ENCODE results near the gene SLC12A3. TPM values are rescaled to one million over a fixed set of nuclear protein-coding genes. Genes with fewer than 3 reads are reported as not detected.

The SLC12A3 gene
- total and polyA plus RNA-seq, 2 donors (not counting 1 experiment from before 2014, with no cell fraction given): not detected

DNA sequence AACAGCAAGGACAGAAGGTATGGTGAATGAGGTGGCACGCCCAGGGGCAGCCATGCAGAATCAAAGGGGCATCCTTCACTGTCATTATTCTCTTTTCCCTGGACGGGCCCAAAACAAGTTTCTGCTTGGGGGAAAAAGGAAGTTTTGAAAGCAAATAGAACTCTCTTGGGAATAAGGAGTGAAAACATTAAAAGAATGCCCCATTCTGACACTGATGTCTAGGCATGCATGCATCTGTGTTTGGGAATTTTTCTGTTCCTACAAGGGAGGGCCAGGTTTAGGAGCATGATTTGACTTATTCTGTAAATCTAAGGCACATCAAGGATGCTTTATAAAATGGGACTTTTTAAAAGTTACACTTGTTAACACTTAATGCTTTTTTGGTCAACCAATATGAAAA, 34.3 kb upstream of the SLC12A3 start:
- Histone ChIP-seq H3K4me3 (replicated peaks in 1 of 4; ENCODE audit: control extremely low read depth in 1 of 4, insufficient read depth in 1 of 4, low read depth in 3 of 4, low read length in 4 of 4) (no peak overlapping the region), H3K9me3 (ENCODE audit: control insufficient read depth, insufficient read depth, low read depth, low read length) (no peaks in the 10 kb centered on the region), H3K4me2 (ENCODE audit: extremely low read depth, insufficient read depth, low read length) (no peak overlapping the region), H3K27ac (ENCODE audit: insufficient read depth, low read length) (no peak overlapping the region), H4K20me1 (ENCODE audit: control insufficient read depth, extremely low read depth, insufficient read depth, low read length) (no peaks in the 10 kb centered on the region), H2AFZ (ENCODE audit: low read length) (no peak overlapping the region), H3K36me3 (ENCODE audit: control insufficient read depth, insufficient read depth, low read length) (peaks cover 15% of the 10 kb centered on the region), H3K9ac (ENCODE audit: insufficient read depth, low read length) (no peak overlapping the region), H3K27me3 (ENCODE audit: control insufficient read depth, insufficient read depth, low read length) (no peaks in the 10 kb centered on the region), H3K4me1 (ENCODE audit: control insufficient read depth, extremely low read depth, insufficient read depth, low read length) (no peaks in the 10 kb centered on the region), H3K79me2 (ENCODE audit: control insufficient read depth, insufficient read depth, low read length) (no peaks in the 10 kb centered on the region)
- TF ChIP-seq, protein P1, sequence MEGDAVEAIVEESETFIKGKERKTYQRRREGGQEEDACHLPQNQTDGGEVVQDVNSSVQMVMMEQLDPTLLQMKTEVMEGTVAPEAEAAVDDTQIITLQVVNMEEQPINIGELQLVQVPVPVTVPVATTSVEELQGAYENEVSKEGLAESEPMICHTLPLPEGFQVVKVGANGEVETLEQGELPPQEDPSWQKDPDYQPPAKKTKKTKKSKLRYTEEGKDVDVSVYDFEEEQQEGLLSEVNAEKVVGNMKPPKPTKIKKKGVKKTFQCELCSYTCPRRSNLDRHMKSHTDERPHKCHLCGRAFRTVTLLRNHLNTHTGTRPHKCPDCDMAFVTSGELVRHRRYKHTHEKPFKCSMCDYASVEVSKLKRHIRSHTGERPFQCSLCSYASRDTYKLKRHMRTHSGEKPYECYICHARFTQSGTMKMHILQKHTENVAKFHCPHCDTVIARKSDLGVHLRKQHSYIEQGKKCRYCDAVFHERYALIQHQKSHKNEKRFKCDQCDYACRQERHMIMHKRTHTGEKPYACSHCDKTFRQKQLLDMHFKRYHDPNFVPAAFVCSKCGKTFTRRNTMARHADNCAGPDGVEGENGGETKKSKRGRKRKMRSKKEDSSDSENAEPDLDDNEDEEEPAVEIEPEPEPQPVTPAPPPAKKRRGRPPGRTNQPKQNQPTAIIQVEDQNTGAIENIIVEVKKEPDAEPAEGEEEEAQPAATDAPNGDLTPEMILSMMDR (conservative IDR thresholded peaks at IDR 0.05 in 1 of 2, IDR thresholded peaks at IDR 0.05 in 1 of 2; ENCODE audit: low read depth in 1 of 2, low read length in 2 of 2): no peak
- no peak for TF ChIP-seq EZH2 (IDR thresholded peaks at IDR 0.05; ENCODE audit: low read length, missing control alignments)
- peak in 1 of 2 donors; percentile 36 for DNase-seq (ENCODE audit: low read depth in 2 of 2)

DNA sequence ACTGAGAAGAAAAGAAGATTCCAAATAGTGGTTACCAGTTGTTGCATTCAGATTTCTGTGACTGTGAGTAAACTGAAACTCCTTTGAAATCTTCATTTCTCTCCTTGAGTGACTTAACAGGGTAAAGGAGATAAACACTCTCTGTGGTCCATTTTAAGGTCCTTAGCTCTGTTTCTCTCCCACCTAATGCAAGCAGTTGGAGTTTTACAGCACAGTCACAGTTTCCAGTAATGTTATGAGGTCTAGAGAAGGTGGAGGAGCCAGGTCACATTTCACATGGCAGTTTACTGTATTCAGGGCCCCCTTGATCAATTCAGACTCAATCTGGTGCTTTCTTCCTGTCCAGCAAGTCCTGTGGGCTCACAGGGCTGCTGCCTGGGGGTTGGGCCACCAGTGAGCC, 32.2 kb upstream of the SLC12A3 start:
- Histone ChIP-seq H3K79me2 (ENCODE audit: control insufficient read depth, insufficient read depth, low read length) (no peaks in the 10 kb centered on the region), H3K9me3 (ENCODE audit: control insufficient read depth, insufficient read depth, low read depth, low read length) (no peaks in the 10 kb centered on the region), H4K20me1 (ENCODE audit: control insufficient read depth, extremely low read depth, insufficient read depth, low read length) (no peaks in the 10 kb centered on the region), H3K27me3 (ENCODE audit: control insufficient read depth, insufficient read depth, low read length) (no peaks in the 10 kb centered on the region), H3K9ac (ENCODE audit: insufficient read depth, low read length) (no peak overlapping the region), H3K4me3 (replicated peaks in 1 of 4; ENCODE audit: control extremely low read depth in 1 of 4, insufficient read depth in 1 of 4, low read depth in 3 of 4, low read length in 4 of 4) (no peak overlapping the region), H2AFZ (ENCODE audit: low read length) (no peak overlapping the region), H3K27ac (ENCODE audit: insufficient read depth, low read length) (no peak overlapping the region), H3K4me1 (ENCODE audit: control insufficient read depth, extremely low read depth, insufficient read depth, low read length) (no peaks in the 10 kb centered on the region), H3K4me2 (ENCODE audit: extremely low read depth, insufficient read depth, low read length) (no peak overlapping the region), H3K36me3 (ENCODE audit: control insufficient read depth, insufficient read depth, low read length) (peaks cover 14% of the 10 kb centered on the region)
- TF ChIP-seq, protein P1 (conservative IDR thresholded peaks at IDR 0.05 in 1 of 2, IDR thresholded peaks at IDR 0.05 in 1 of 2; ENCODE audit: low read depth in 1 of 2, low read length in 2 of 2): no peak
- TF ChIP-seq EZH2 (IDR thresholded peaks at IDR 0.05; ENCODE audit: low read length, missing control alignments): no peak
- no peak for DNase-seq (ENCODE audit: low read depth in 2 of 2)

DNA sequence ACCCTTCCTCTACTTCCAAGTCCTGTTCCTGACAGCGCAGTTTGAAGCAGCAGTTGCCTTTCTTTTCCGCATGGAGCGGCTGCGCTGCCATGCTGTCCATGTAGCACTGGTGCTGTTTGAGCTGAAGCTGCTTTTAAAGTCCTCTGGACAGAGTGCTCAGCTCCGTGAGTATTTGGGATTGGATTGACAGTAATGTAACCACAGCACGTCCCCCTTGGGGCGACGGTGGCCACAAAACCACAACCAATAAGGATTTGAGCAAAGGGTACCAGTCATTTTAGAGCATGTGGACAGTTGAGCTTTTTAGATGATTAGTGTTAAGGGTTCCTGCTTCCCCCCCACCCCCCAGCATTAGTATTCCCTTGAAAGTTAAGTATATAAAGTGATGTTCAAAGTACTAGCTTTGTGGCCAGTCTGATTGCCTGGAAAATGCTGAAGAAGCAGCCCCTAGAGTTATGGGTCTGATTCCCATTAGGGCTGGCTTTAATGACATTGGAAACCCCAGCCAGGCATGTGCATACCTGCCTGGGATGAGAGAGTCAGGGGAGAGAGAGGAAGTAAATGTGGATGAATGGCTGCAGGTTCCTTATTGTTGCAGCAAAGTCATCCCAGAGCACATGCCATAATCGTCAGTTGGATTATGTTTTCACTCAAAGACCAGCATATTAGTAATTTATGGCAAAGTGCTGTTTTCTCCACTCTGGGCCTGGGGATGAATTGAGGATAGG, 31.6 kb upstream of the SLC12A3 start:
- no peak overlapping the region for H3K9ac ChIP-seq (ENCODE audit: insufficient read depth, low read length)
- H2AFZ ChIP-seq (ENCODE audit: low read length): no peak overlapping the region
- H4K20me1 ChIP-seq (ENCODE audit: control insufficient read depth, extremely low read depth, insufficient read depth, low read length): no peaks in the 10 kb centered on the region
- no peak for TF ChIP-seq EZH2 (IDR thresholded peaks at IDR 0.05; ENCODE audit: low read length, missing control alignments)
- TF ChIP-seq, protein P1 (conservative IDR thresholded peaks at IDR 0.05 in 1 of 2, IDR thresholded peaks at IDR 0.05 in 1 of 2; ENCODE audit: low read depth in 1 of 2, low read length in 2 of 2): no peak
- H3K4me3 ChIP-seq (replicated peaks in 1 of 4; ENCODE audit: control extremely low read depth in 1 of 4, insufficient read depth in 1 of 4, low read depth in 3 of 4, low read length in 4 of 4): no peak overlapping the region
- no peaks in the 10 kb centered on the region for H3K4me1 ChIP-seq (ENCODE audit: control insufficient read depth, extremely low read depth, insufficient read depth, low read length)
- no peaks in the 10 kb centered on the region for H3K79me2 ChIP-seq (ENCODE audit: control insufficient read depth, insufficient read depth, low read length)
- H3K27me3 ChIP-seq (ENCODE audit: control insufficient read depth, insufficient read depth, low read length): no peaks in the 10 kb centered on the region
- H3K9me3 ChIP-seq (ENCODE audit: control insufficient read depth, insufficient read depth, low read depth, low read length): no peaks in the 10 kb centered on the region
- H3K4me2 ChIP-seq (ENCODE audit: extremely low read depth, insufficient read depth, low read length): no peak overlapping the region
- peaks cover 17% of the 10 kb centered on the region for H3K36me3 ChIP-seq (ENCODE audit: control insufficient read depth, insufficient read depth, low read length)
- H3K27ac ChIP-seq (ENCODE audit: insufficient read depth, low read length): no peak overlapping the region
- DNase-seq (ENCODE audit: low read depth in 2 of 2): peak in 1 of 2 donors; percentile 37

Data from fibroblast of lung (primary cell).